ENCODE data around the gene CACNA2D2. TPM values are rescaled to one million over a fixed set of nuclear protein-coding genes. Genes with fewer than 3 reads are reported as not detected.

Gene CACNA2D2
- total RNA-seq, 1 donor: 1.5 TPM

GRCh38 chr3:50358355-50358910 is 145.0 kb downstream of the CACNA2D2 start:
- Histone ChIP-seq H3K27me3 (ENCODE audit: insufficient read depth, low read length) (no peaks in the 10 kb centered on the region), H3K4me3 (ENCODE audit: low read length) (peak overlapping the region; percentile 66), H3K4me1 (ENCODE audit: insufficient read depth, low read length) (peaks cover 41% of the 10 kb centered on the region), H3K9me3 (ENCODE audit: low read depth, low read length) (no peaks in the 10 kb centered on the region)

- H3K9me3 ChIP-seq (ENCODE audit: low read depth, low read length): no peaks in the 10 kb centered on the region
- peaks cover 41% of the 10 kb centered on the region for H3K4me1 ChIP-seq (ENCODE audit: insufficient read depth, low read length)
- H3K4me3 ChIP-seq (ENCODE audit: low read length): no peak overlapping the region
- no peaks in the 10 kb centered on the region for H3K27me3 ChIP-seq (ENCODE audit: insufficient read depth, low read length)
Measured at GRCh38 chr3:50357481-50357880, 146.0 kb downstream of the CACNA2D2 start.

- no peaks in the 10 kb centered on the region for H3K9me3 ChIP-seq (ENCODE audit: low read depth, low read length)
- no peaks in the 10 kb centered on the region for H3K27me3 ChIP-seq (ENCODE audit: insufficient read depth, low read length)
- H3K4me3 ChIP-seq (ENCODE audit: low read length): no peak overlapping the region
- H3K4me1 ChIP-seq (ENCODE audit: insufficient read depth, low read length): peaks cover 45% of the 10 kb centered on the region
Measured at GRCh38 chr3:50356553-50356952, 146.9 kb downstream of the CACNA2D2 start.

GRCh38 chr3:50355829-50356552 is 147.4 kb downstream of the CACNA2D2 start:
- Histone ChIP-seq H3K4me1 (ENCODE audit: insufficient read depth, low read length) (peaks cover 51% of the 10 kb centered on the region), H3K4me3 (ENCODE audit: low read length) (no peak overlapping the region), H3K9me3 (ENCODE audit: low read depth, low read length) (no peaks in the 10 kb centered on the region), H3K27me3 (ENCODE audit: insufficient read depth, low read length) (no peaks in the 10 kb centered on the region)

GRCh38 chr3:50354850-50355249 is 148.6 kb downstream of the CACNA2D2 start:
- Histone ChIP-seq H3K4me3 (ENCODE audit: low read length) (no peak overlapping the region), H3K9me3 (ENCODE audit: low read depth, low read length) (no peaks in the 10 kb centered on the region), H3K27me3 (ENCODE audit: insufficient read depth, low read length) (no peaks in the 10 kb centered on the region), H3K4me1 (ENCODE audit: insufficient read depth, low read length) (peaks cover 58% of the 10 kb centered on the region)

- H3K4me3 ChIP-seq (ENCODE audit: low read length): no peak overlapping the region
- H3K9me3 ChIP-seq (ENCODE audit: low read depth, low read length): no peaks in the 10 kb centered on the region
- H3K4me1 ChIP-seq (ENCODE audit: insufficient read depth, low read length): peaks cover 60% of the 10 kb centered on the region
- H3K27me3 ChIP-seq (ENCODE audit: insufficient read depth, low read length): no peaks in the 10 kb centered on the region
Measured at GRCh38 chr3:50354186-50354764, 149.2 kb downstream of the CACNA2D2 start.

- Histone ChIP-seq H3K27me3 (ENCODE audit: insufficient read depth, low read length) (no peaks in the 10 kb centered on the region), H3K4me1 (ENCODE audit: insufficient read depth, low read length) (peaks cover 63% of the 10 kb centered on the region), H3K9me3 (ENCODE audit: low read depth, low read length) (no peaks in the 10 kb centered on the region), H3K4me3 (ENCODE audit: low read length) (no peak overlapping the region)
Measured at GRCh38 chr3:50353245-50354004, 150.0 kb downstream of the CACNA2D2 start.

GRCh38 chr3:50352781-50353180 is 150.7 kb downstream of the CACNA2D2 start:
- no peaks in the 10 kb centered on the region for H3K9me3 ChIP-seq (ENCODE audit: low read depth, low read length)
- peaks cover 63% of the 10 kb centered on the region for H3K4me1 ChIP-seq (ENCODE audit: insufficient read depth, low read length)

GRCh38 chr3:50351323-50351697 is 152.1 kb downstream of the CACNA2D2 start:
- Histone ChIP-seq H3K4me1 (ENCODE audit: insufficient read depth, low read length) (peaks cover 63% of the 10 kb centered on the region), H3K9me3 (ENCODE audit: low read depth, low read length) (no peaks in the 10 kb centered on the region)

More at GRCh38 chr3:50352781-50353180, 150.7 kb downstream of the CACNA2D2 start:
- H3K4me3 ChIP-seq (ENCODE audit: low read length): no peak overlapping the region
- no peaks in the 10 kb centered on the region for H3K27me3 ChIP-seq (ENCODE audit: insufficient read depth, low read length)

GRCh38 chr3:50350527-50351322 is 152.7 kb downstream of the CACNA2D2 start, which contains the start of the genes CYB561D2 and NPRL2:
TSS of gene CYB561D2 (plus strand) at chr3:50350862. CDS start at chr3:50351434, 572 bp downstream.
TSS of gene NPRL2 (minus strand) at chr3:50350775. CDS start at chr3:50350652, 123 bp downstream.
- Histone ChIP-seq H3K9me3 (ENCODE audit: low read depth, low read length) (no peaks in the 10 kb centered on the region), H3K27me3 (ENCODE audit: insufficient read depth, low read length) (no peaks in the 10 kb centered on the region), H3K4me3 (ENCODE audit: low read length) (peak within 1 kb of the TSS; percentile 60), H3K4me1 (ENCODE audit: insufficient read depth, low read length) (peaks cover 63% of the 10 kb centered on the region)

More at GRCh38 chr3:50351323-50351697, 152.1 kb downstream of the CACNA2D2 start:
- Histone ChIP-seq H3K27me3 (ENCODE audit: insufficient read depth, low read length) (no peaks in the 10 kb centered on the region), H3K4me3 (ENCODE audit: low read length) (peak overlapping the region; percentile 60)

GRCh38 chr3:50350213-50350526 is 153.3 kb downstream of the CACNA2D2 start:
- no peaks in the 10 kb centered on the region for H3K27me3 ChIP-seq (ENCODE audit: insufficient read depth, low read length)
- H3K4me1 ChIP-seq (ENCODE audit: insufficient read depth, low read length): peaks cover 63% of the 10 kb centered on the region
- H3K4me3 ChIP-seq (ENCODE audit: low read length): peak overlapping the region; percentile 60
- no peaks in the 10 kb centered on the region for H3K9me3 ChIP-seq (ENCODE audit: low read depth, low read length)

- no peaks in the 10 kb centered on the region for H3K27me3 ChIP-seq (ENCODE audit: insufficient read depth, low read length)
- H3K9me3 ChIP-seq (ENCODE audit: low read depth, low read length): no peaks in the 10 kb centered on the region
- peaks cover 81% of the 10 kb centered on the region for H3K4me1 ChIP-seq (ENCODE audit: insufficient read depth, low read length)
- no peak overlapping the region for H3K4me3 ChIP-seq (ENCODE audit: low read length)
Measured at GRCh38 chr3:50347187-50347813, 156.1 kb downstream of the CACNA2D2 start.

- peak within 1 kb of the TSS; percentile 10 for H3K4me3 ChIP-seq (ENCODE audit: low read length)
- peaks cover 86% of the 10 kb centered on the region for H3K4me1 ChIP-seq (ENCODE audit: insufficient read depth, low read length)
- no peaks in the 10 kb centered on the region for H3K27me3 ChIP-seq (ENCODE audit: insufficient read depth, low read length)
- no peaks in the 10 kb centered on the region for H3K9me3 ChIP-seq (ENCODE audit: low read depth, low read length)
Measured at GRCh38 chr3:50345586-50346234, 157.7 kb downstream of the CACNA2D2 start, which contains the start of gene ZMYND10. TSS of gene ZMYND10 (minus strand) at chr3:50345732. CDS start at chr3:50345579, 153 bp downstream.
